ENCODE results near the gene IL11. TPM values are rescaled to one million over a fixed set of nuclear protein-coding genes. Genes with fewer than 3 reads are reported as not detected.

IL11 gene
- total and polyA plus RNA-seq, 5 donors = not detected

DNA sequence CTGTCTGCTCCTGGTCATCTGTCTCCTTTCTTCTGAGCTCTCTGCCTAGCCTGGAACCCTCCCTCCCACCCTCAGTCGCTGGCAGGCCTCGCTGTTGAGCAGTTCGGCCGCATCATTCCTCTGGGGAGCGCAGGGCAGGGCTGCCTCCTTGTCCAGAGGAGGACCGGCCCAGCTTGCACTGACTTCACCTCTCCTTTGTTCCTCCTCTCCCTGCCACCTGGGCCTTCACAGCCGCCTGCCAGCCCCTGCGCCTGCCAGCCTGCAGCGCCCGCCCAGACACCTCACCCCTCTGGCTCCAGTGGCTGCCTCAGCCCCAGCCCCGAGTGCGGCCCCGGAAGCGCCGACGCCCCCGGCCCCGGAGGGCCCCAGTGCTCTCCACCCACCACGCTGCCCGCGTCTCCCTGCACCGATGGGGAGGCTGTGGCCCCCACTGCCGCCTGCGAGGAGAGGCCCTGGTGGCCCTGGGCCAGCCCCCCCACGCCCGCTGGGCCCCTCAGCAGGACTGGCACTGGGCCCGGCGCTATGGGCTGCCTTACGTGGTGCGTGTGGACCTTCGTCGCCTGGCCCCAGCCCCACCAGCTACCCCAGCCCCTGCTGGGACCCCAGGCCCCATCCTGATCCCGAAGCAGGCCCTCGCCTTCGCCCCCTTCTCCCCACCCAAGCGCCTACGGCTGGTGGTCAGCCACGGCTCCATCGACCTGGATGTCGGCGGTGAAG is 23.4 kb downstream of the IL11 start:
- no peaks in the 10 kb centered on the region for H3K27me3 ChIP-seq (ENCODE audit: control insufficient read depth, insufficient read depth)
- H3K4me3 ChIP-seq (ENCODE audit: low read length) = no peak overlapping the region
- DNase-seq (peak in 1 of 3 donors; percentile 43), ATAC-seq (peak in 1 of 2 donors; percentile 2)
- H3K9me3 ChIP-seq (ENCODE audit: control insufficient read depth, low read length) = no peaks in the 10 kb centered on the region
- H3K4me1 ChIP-seq (ENCODE audit: control insufficient read depth, insufficient read depth, low read length) = no peaks in the 10 kb centered on the region
- no peak overlapping the region for H3K27ac ChIP-seq (ENCODE audit: low read length)
- WGBS = 83% methylated on average over 41 of the region's 41 CpGs
- intact Hi-C loops (cut with DNase I) = no loop called here

GRCh38 chr19:55345818-55346724 is 24.2 kb downstream of the IL11 start:
- Histone ChIP-seq H3K9me3 (ENCODE audit: control insufficient read depth, low read length) (no peaks in the 10 kb centered on the region), H3K27me3 (ENCODE audit: control insufficient read depth, insufficient read depth) (no peaks in the 10 kb centered on the region), H3K4me1 (ENCODE audit: control insufficient read depth, insufficient read depth, low read length) (no peaks in the 10 kb centered on the region), H3K4me3 (ENCODE audit: low read length) (no peak overlapping the region), H3K27ac (ENCODE audit: low read length) (no peak overlapping the region)
- intact Hi-C loops (cut with DNase I) = no loop called here
- 83% methylated on average over 43 of the region's 43 CpGs for WGBS
- peak; percentile 69 to 85 (median 79) for DNase-seq
- ATAC-seq = peak; percentile 3 to 40

DNA sequence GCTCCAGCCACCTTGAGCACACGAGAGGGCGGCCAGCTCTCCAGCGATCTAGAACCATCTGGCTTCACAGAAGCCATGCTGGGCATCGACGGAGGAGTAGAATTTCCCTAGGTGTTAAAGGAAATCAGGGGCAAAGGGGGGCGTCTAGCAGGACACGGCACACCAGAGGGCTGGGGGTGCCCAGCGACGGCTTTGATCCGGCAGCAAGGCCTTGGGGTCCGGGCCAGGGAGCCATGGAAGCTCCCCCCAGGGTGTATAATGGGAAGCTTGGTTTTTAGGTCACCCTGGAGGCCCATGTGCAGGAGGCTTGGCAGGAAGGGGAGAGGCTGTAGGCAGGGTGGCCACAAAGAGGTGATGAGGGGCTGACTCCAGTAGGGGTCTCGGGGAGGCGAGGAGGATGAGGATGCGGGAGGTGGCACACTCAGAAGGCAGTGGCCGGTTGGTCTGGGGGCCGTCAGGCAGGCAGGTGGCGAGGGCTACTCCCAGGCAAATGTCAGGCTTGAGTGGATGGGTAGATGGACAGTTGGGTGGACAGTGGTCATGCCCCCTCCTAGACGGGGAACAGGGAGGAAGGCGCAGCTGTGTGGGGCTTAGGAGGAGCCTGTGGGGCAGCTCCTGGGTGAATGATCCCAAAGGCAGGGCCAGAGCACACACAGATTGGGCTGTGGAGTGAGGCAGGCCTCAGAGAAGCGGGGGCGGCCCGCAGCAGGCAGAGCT is 25.0 kb downstream of the IL11 start:
- Histone ChIP-seq H3K27me3 (ENCODE audit: control insufficient read depth, insufficient read depth) (no peaks in the 10 kb centered on the region), H3K9me3 (ENCODE audit: control insufficient read depth, low read length) (no peaks in the 10 kb centered on the region), H3K4me3 (ENCODE audit: low read length) (no peak overlapping the region), H3K27ac (ENCODE audit: low read length) (no peak overlapping the region), H3K4me1 (ENCODE audit: control insufficient read depth, insufficient read depth, low read length) (peaks cover 5% of the 10 kb centered on the region)
- intact Hi-C loops (cut with DNase I) = no loop called here
- DNase-seq (no peak), ATAC-seq (no peak)
- WGBS = 85% methylated on average over 22 of the region's 22 CpGs

DNA sequence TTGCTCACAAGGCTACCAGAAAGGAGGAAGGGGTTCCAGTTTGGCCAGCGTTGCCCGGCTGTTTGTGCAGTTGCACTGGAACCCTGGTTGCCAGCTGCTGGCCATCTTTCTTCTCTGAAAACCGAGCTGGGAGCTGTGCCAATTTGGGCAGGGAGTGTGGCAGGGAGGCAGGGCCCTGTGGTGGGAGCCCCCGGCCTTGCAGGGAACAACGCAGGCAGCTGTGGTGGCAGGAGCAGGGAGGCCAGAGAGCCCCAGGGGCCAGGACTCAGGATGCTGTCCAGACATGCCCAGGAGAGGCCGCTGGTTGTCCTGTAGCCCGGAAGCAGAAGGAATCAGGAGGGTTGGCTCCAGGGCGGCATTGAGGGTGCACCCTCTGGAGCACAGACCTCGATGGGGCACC is 25.8 kb downstream of the IL11 start:
- Histone ChIP-seq H3K27ac (ENCODE audit: low read length) (no peak overlapping the region), H3K4me3 (ENCODE audit: low read length) (no peak overlapping the region), H3K27me3 (ENCODE audit: control insufficient read depth, insufficient read depth) (no peaks in the 10 kb centered on the region), H3K9me3 (ENCODE audit: control insufficient read depth, low read length) (no peaks in the 10 kb centered on the region), H3K4me1 (ENCODE audit: control insufficient read depth, insufficient read depth, low read length) (peaks cover 5% of the 10 kb centered on the region)
- ATAC-seq (no peak), DNase-seq (no peak)
- WGBS = 81% methylated on average over 9 of the region's 9 CpGs
- intact Hi-C loops (cut with DNase I) = loop anchor here in 1 of 4 donors (5.0 kb wide), 1 partner anchor 38 kb away; the partner anchor contains the start of gene TMEM238

DNA sequence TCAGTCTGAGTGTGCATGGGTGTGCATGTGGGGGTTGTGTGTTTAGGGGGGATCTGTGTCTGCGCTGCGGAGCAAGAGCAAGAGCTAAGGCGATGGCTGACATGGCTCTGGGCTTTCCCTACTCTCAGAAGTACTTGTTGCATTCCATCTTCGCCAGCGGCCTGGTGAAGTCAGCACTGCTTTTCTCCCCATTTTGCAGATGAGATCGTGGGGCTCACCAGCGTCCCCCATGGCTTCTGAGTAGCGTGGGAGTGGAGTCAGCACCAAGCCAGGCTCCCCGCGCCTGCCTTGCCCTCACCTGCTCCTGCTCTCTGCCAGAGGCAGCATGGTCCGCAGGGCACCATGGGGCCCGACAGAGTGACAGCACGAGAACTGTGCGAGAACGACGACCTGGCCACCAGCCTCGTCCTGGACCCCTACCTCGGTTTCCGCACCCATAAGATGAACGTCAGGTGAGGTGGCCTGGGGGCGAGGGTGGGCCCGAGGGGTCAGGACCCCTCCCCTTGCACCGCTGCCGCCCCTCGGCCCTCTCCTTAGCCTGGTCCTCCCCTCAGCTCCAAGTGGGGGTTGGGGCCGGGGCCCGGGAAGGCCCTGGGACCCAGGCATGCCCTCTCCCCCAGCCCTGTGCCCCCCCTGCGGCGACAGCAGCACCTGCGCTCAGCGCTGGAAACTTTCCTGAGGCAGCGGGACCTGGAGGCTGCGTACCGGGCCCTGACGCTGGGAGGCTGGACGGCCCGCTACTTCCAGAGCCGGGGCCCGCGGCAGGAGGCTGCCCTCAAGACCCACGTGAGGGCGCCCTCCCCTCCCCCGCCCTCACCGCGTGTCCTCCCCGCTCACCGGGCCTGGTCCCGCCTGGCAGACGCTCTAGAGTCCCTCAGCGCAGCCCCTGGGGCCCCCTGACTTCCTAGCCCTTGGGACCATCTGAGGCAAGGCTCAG is 28.4 kb downstream of the IL11 start:
- intact Hi-C loops (cut with DNase I) = loop anchor here in 1 of 4 donors (5.0 kb wide), 1 partner anchor 40 kb away; the partner anchor contains the start of gene TMEM238
- no peak overlapping the region for H3K4me3 ChIP-seq (ENCODE audit: low read length)

GRCh38 chr19:55341171-55341588 is 29.1 kb downstream of the IL11 start:
- DNase-seq = peak; percentile 77 to 89 (median 87)
- ATAC-seq = no peak
- peaks cover 5% of the 10 kb centered on the region for H3K4me1 ChIP-seq (ENCODE audit: control insufficient read depth, insufficient read depth, low read length)
- intact Hi-C loops (cut with DNase I) = loop anchor here in 1 of 4 donors (5.0 kb wide), 1 partner anchor 41 kb away; the partner anchor contains the start of gene TMEM238
- no peaks in the 10 kb centered on the region for H3K27me3 ChIP-seq (ENCODE audit: control insufficient read depth, insufficient read depth)
- H3K27ac ChIP-seq (ENCODE audit: low read length) = no peak overlapping the region
- H3K4me3 ChIP-seq (ENCODE audit: low read length) = peak overlapping the region; percentile 93
- 2% methylated on average over 15 of the region's 15 CpGs for WGBS
- no peaks in the 10 kb centered on the region for H3K9me3 ChIP-seq (ENCODE audit: control insufficient read depth, low read length)

More for the DNA sequence above, 28.4 kb downstream of the IL11 start:
- Histone ChIP-seq H3K27me3 (ENCODE audit: control insufficient read depth, insufficient read depth) (no peaks in the 10 kb centered on the region), H3K27ac (ENCODE audit: low read length) (no peak overlapping the region), H3K4me1 (ENCODE audit: control insufficient read depth, insufficient read depth, low read length) (peaks cover 5% of the 10 kb centered on the region), H3K9me3 (ENCODE audit: control insufficient read depth, low read length) (no peaks in the 10 kb centered on the region)
- DNase-seq (peak in 1 of 3 donors; percentile 57), ATAC-seq (no peak)
- WGBS = 88% methylated on average over 50 of the region's 50 CpGs

DNA sequence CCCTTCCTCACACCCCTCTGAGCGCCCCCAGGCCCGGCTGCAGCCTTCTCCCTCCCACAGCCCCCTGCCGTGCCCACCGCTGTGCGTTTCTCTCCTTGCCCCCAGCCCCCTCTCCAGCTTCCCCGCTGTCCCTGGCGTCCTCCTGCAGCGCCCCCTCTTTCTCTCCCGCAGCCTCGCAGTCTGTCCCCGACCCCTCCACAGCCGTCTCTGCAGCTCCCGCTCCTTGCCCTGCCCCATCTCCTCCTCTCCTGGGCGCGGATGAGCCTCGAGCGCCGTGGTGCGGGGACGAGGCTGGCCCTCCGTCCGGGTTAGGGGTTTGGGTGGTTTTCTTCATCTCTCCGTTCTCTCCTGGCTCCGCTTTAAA is 29.5 kb downstream of the IL11 start:
- H3K9me3 ChIP-seq (ENCODE audit: control insufficient read depth, low read length) = no peaks in the 10 kb centered on the region
- peaks cover 5% of the 10 kb centered on the region for H3K4me1 ChIP-seq (ENCODE audit: control insufficient read depth, insufficient read depth, low read length)
- H3K27me3 ChIP-seq (ENCODE audit: control insufficient read depth, insufficient read depth) = no peaks in the 10 kb centered on the region
- 3% methylated on average over 24 of the region's 24 CpGs for WGBS
- H3K4me3 ChIP-seq (ENCODE audit: low read length) = peak overlapping the region; percentile 93
- no peak for ATAC-seq
- no peak overlapping the region for H3K27ac ChIP-seq (ENCODE audit: low read length)
- DNase-seq = peak in 1 of 3 donors; percentile 64
- intact Hi-C loops (cut with DNase I) = loop anchor here in 1 of 4 donors (5.0 kb wide), 1 partner anchor 42 kb away; the partner anchor contains the start of gene TMEM238

- Histone ChIP-seq H3K9me3 (ENCODE audit: control insufficient read depth, low read length) (no peaks in the 10 kb centered on the region), H3K27ac (ENCODE audit: low read length) (peak overlapping the region; percentile 54), H3K4me3 (ENCODE audit: low read length) (peak overlapping the region; percentile 93), H3K4me1 (ENCODE audit: control insufficient read depth, insufficient read depth, low read length) (peaks cover 5% of the 10 kb centered on the region), H3K27me3 (ENCODE audit: control insufficient read depth, insufficient read depth) (no peaks in the 10 kb centered on the region)
- DNase-seq = peak in 2 of 3 donors; percentile 65 to 73
- intact Hi-C loops (cut with DNase I) = loop anchor here in 1 of 4 donors (5.0 kb wide), 1 partner anchor 42 kb away; the partner anchor contains the start of gene TMEM238
- ATAC-seq = no peak
- WGBS = 3% methylated on average over 43 of the region's 44 CpGs
Measured at GRCh38 chr19:55339889-55340783, 30.1 kb downstream of the IL11 start.
